NCI-H2227 treated with DMSO at 0.1 percent for 48 hours (cell line): ENCODE results near the gene KTN1.
A peak's percentile ranks its signal among the peaks of the same experiment; 100 is the strongest.

Source experiments
- DNase-seq: peaks from one replicate; lab custom pipeline; 2025; lab: John Stamatoyannopoulos, UW

The KTN1 gene, protein sequence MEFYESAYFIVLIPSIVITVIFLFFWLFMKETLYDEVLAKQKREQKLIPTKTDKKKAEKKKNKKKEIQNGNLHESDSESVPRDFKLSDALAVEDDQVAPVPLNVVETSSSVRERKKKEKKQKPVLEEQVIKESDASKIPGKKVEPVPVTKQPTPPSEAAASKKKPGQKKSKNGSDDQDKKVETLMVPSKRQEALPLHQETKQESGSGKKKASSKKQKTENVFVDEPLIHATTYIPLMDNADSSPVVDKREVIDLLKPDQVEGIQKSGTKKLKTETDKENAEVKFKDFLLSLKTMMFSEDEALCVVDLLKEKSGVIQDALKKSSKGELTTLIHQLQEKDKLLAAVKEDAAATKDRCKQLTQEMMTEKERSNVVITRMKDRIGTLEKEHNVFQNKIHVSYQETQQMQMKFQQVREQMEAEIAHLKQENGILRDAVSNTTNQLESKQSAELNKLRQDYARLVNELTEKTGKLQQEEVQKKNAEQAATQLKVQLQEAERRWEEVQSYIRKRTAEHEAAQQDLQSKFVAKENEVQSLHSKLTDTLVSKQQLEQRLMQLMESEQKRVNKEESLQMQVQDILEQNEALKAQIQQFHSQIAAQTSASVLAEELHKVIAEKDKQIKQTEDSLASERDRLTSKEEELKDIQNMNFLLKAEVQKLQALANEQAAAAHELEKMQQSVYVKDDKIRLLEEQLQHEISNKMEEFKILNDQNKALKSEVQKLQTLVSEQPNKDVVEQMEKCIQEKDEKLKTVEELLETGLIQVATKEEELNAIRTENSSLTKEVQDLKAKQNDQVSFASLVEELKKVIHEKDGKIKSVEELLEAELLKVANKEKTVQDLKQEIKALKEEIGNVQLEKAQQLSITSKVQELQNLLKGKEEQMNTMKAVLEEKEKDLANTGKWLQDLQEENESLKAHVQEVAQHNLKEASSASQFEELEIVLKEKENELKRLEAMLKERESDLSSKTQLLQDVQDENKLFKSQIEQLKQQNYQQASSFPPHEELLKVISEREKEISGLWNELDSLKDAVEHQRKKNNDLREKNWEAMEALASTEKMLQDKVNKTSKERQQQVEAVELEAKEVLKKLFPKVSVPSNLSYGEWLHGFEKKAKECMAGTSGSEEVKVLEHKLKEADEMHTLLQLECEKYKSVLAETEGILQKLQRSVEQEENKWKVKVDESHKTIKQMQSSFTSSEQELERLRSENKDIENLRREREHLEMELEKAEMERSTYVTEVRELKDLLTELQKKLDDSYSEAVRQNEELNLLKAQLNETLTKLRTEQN (N-terminal part only)

DNA sequence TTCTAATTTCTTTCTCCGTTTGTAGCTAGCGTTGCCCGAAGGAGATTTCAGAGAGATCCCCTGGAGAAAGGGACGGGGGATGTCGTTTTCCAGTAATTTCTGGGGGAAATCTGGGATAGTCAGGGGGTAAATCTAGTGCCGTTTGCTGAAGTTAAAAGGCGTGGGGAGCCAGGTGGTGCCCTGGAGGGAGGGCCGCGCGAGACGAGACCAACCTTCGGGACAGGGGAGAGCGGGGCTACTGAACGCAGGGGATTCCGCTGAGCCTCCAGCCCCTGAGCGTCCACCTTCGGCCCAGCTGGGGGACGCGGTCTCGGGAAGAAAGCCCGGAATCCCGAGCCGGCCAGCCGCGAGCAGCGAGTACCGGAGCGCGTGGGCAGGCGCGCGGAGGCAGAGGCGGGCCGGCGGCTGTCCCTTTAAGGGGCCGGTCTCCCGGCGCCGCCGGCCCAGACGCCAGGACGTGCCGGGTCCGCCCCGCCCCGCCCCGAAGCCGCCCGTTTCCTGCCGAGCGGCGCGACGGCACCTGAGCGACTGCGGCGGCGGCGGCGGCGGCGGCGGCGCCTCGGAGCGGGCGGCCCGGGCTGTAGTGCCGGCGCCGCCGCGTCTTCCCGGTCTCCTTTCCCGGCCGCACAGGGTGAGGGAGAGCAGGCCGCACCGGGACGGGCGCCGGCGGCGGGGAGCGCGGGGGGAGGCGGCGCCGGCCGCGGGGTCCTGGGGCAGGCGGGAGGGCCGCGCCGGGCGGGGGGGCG lies at the start of gene KTN1:
Gene KTN1, plus strand, starts transcription at position 484 of the 746 bp plus-strand sequence. CDS start 31,842 bp downstream, outside the sequence.
- DNase-seq: peak; percentile 67

DNA sequence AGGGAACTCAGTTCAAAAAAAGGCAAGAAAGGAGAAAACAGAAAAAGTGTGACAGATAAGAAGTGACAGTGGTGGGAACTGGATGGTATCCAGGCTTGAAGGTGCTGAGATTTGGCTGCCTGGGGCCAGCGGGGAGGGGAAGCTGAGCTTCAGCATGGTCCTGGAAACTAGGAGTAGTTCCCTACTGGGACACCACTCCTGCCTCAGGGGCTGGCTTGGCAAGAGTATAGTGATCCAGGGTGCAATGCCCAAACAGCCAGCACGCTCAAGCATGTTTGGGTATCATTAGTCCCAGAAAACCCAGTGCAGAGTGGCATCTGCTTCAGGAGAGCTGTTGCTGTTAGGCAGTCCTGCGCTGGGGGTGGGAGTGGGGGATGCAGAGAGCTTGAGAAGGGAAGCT lies 49.5 kb upstream of the KTN1 start:
- no peak for DNase-seq

DNA sequence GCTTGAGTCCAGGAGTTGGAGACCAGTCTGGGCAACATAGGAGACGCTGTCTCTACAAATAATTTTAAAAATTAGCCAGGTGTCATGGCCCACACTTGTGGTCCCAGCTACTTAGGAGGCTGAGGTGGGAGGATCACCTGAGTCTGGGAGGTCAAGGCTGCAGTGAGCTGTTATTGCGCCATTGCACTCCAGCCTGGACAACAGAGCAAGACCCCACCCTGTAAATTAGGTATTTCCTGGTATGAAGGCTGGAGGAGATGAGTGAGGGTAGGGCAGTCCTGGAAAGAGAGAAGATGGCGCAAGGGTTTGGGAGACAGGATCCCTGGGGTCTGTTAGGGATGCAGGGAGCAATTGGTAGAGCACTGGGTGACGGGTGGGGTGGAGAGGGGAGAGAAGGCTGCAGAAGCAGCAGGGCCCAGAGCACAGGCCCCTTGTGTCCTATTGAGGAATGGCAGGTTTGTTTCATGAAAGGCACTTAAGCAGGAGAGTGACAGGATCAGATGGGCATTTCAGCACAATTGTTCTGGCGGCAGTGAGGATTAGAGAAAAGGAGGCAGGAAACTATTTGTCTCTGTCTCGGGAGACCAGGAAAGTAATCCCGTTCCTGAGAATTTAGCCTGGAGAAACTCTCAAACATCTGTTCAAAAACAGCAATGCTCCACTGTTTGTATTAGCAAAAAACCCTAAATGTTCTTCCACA lies 47.2 kb upstream of the KTN1 start:
- DNase-seq: no peak

DNA sequence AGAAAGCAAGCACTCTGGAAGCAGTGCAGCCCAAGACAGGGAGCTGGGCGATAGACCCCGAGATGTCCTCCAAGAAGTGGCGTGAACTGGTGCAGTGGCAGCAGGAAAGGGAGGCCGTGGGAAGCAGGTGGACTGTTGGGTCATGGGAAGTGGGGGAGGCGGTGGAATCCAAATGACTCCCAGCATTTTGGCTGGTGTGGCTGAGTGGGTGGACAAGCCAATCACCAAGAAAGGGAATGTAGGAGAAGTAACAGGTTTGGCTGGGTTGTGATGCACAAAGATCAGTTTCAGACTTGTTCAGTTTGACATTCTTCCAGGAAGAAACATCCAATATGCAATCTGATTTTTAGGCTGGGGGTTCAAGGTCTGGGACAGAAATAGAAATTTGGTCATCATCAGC lies 46.0 kb upstream of the KTN1 start:
- DNase-seq: no peak

DNA sequence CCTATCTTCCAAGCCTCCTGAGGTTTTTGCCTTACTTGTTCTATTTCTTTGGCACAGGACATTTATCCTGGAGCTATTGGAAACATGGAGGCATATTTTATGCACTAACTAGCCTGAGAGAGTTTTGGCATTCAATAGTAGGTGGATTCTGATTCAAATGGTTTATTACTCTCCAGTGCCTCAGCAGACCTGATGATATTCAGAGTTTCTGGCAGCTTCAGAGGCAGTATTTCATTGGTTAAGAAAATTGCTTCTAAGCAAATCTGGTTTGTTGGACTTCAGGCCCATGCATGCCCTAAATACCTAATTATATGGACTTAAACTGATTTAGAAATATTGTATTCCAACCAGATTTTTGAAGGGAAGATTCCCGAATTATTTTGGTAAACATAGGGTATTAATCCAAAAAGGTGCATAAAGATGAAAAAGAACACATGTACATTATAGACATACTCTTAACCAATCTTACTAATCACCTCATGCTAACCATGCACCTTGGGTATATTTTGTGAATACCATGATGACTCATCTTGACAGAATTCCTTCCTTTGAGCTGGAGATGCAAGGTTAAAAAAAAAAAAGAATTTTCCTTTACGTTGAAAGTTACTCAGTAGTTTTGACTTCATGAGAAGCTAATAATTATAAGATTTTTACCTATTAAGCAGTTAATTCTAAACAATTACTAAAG lies 44.3 kb upstream of the KTN1 start:
- no peak for DNase-seq

DNA sequence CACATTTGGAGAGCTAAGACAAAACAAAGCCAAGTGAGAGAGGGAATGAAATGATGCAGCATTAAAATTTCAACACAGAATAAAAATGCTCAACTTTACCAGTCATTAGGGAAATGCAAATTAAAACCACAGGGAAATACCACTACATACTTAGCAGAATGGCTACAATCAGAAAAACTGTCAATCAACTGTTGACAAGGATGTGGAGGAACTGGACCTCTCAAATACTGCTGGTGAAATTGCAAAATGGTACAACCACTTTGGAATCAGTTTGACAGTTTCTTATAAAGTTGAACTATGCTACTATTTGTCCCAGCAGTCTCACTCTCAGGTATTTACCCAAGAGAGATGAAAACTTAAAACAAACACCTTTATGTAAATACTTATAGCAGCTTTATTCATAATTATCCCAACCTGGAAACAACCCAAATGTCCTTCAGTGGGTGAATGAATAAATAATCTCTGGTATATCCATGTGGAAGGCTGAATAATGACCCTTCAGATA lies 43.8 kb upstream of the KTN1 start:
- no peak for DNase-seq

DNA sequence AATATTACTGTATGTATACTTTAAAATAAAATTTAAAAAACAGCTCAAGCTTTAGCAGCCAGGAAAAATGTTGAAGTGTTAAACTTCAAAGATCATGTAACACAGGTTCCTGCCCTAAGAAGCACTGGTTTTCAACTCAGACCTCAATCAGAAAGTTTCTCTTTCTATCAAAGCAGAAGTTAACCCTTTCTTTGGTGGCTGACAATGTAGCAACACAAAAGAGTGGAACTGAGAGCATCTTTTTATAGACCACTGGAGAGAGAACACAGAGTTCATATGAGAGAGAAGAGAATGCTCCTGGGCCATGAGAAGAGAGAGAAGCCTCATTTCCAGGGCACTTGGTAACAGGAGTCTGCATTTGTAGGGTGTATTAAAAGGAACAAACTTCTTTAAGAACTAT lies 42.2 kb upstream of the KTN1 start:
- no peak for DNase-seq

DNA sequence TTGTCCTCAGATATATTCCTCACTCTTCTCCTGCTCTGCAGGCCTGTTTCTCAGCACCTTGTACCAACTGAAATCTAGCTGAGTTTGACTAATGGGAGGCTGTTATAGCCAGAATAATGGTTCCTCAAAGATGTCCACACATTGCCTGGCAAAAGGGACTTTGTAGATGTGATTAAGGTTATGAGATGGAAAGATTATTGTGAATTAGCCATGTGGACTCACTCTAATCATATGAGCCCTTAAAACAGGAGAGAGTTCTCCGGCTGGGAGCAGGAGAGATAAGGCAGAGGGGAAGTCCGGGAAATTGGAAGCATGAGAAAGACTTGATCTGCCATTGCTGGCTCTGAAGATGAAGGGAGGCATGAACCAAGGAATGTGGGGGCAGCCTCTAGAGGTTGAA lies 40.0 kb upstream of the KTN1 start:
- DNase-seq: no peak

DNA sequence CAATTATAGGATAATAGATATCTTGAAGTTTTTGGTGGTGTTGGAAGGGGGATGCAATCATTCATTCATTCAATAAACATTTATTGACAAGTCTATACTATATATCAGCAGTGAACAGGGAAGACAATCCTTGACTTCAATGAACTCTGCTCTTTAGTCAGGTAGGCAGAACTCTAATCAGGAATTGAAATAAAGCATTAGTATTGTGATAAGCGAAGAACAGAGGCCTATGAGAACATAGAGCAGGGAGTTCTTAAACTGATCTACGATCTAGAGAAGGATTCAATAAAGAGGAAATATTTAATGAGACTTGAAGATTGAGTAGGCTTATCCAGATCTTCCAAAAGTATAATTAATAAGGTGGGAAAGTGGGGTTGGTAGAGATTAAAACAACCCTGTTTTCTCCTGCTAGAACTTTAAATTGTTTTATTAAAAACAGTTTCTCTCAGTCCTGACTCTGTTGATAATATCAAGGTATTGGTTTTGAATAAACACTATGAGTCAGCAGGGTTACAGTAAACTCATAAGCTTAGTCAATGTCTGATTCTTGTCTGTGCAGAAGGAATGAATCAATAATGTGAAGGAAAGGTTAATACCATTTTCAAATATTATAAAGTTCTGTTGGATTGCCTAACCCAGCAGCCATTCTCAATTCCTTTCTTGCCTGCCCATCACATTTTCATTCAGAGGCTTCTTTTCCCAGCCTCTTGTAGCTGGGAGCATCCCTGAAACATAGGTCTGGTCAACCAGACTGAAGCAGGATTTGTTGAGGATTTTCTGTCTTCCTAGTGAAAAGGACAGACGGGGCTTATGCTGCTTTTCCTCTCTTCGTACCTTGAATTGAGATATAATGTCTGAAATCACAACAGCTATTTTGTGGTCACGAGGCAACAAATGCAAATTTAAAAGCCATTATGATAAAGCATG lies 38.9 kb upstream of the KTN1 start:
- DNase-seq: no peak

DNA sequence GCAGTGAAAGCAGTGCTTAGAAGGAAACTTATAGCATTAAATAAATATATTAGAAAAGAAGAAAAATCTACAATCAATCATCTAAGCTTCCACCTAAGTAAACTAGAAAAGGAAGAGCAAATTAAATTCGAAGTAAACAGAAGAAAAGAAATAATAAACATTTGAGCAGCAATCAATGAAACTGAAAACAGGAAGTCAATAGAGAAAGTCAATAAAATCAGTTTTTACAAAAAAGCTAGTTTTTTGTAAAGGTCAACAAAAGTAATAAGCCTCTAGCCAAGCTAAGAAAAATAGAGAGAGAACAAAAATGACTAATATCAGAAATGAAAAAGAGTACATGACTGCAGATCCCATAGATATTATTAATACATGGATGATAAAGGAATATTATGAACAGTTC lies 34.2 kb upstream of the KTN1 start:
- no peak for DNase-seq

DNA sequence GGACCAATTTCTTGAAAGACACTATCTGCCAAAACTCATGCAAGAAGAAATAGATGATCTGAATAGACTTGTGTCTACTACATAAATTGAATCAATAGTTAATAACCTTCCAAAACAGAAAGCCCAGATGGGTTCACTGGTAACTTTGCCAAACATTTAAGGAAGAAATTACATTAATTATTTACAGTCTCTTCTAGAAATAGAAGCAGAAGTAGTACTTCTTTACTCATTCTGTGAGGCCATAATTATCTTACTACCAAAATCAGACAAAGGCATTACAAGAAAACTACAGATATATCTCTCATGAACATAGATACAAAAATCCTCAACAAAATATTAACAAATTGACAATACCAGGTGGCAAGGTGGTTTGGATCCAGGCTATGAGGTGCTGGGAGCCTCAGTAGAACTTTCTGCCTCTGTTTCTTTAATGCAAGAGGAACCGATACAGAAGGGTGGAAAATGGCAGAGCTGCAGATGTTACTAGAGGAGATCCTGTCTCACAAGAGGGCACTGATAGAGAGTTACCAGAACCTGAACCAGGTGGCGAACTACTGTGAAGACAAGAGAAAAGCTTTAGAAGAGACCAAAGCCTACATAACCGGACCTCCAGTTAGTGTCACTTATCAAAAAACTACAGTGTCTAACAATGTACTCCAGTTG lies 33.7 kb upstream of the KTN1 start:
- no peak for DNase-seq

DNA sequence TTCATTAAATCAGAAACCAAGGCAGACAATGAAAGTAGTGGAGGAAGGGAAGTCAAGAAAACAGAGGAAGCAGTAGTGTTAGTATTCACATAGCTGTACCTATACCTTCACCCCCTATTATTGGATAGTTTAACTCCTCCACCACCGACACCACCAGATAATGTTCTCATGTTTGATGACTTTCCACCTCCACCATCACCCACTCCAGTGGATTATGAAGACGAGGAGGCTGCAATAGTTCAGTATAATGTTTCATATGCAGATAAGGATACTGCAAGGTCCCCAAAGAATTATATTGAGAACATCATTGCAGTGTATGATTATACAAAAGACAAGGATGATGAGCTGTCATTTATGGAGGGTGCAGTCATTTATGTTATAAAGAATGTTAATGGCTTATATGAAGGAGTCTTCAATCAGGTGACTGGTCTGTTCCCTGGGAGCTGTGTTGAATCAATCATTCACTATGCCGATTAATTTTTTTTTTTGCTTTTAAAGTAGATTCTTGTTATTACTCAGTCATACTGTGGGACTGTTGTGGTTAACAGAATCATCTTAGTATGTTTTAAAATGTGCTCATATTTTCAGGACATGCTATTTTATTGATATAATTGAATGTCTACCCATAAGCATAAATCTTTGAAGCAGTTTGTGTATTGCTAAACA lies 32.2 kb upstream of the KTN1 start:
- DNase-seq: no peak

DNA sequence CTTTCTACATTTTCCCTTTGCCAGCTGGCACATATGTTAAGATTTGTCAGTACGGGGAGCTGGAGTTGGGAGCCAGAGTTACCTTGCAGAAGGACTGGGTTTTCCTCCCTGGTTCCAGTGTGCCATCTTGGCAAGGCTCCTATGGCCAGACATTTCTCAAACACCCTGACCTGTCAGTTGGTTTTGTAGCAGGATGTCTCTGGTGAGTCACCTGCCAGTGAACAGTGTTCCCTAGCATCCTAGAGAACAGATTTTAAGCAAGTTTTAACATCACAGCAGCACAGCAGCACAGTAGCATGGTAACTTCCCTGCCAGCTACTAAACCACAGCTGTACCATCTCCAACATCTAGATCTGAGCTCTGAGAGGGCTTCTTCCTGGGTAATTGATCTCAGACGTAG lies 26.2 kb upstream of the KTN1 start:
- DNase-seq: no peak

DNA sequence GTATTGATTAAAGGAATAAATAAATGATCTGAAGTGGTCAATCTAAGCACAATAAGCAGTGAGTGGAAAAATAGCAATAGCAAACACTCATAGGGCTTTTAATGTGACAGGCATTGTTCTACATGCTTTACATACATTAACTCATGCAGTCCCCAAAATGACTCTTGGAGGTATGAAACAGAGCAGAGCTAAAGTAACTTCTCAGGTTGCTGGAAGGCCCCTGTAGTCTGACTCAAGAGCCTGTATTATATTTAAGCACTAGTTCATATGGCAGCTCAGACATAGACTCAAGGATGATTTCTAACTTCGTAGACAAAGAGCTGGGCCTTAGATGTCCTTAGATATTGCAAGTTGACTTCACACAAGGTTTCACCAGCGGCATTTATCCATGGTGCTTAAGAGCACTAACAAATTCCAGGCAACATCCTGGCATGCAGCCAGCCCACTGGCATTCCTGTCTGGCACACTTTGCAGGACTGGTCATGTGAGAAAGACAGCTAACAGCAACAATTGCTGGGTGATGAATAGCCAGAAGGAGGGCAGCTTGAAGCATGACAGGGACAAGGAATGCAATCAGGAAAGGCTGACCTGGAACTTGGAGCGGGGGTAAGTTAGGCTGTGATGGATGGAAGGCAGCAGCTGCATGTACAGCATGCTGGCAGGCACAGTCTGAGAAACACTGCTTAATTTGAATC lies 22.9 kb upstream of the KTN1 start:
- peak; percentile 59 for DNase-seq

DNA sequence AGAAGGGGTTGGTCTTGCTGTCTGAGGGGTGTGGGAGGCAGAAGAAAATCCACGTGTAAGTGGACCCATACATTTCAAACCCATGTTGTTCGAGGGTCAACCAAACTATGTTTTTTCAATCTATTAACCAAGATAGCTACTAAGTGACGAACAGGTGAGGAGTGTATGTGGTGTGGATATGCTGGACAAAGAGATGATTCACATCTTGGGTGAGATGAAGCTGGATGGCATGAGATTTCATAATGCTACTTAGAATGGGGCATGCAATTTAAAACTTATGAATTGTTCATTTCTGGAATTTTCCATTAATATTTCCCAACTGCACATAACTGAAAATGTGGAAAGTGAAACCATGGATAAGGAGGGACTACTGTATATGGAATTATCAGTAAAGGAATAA lies 17.9 kb upstream of the KTN1 start:
- DNase-seq: no peak

DNA sequence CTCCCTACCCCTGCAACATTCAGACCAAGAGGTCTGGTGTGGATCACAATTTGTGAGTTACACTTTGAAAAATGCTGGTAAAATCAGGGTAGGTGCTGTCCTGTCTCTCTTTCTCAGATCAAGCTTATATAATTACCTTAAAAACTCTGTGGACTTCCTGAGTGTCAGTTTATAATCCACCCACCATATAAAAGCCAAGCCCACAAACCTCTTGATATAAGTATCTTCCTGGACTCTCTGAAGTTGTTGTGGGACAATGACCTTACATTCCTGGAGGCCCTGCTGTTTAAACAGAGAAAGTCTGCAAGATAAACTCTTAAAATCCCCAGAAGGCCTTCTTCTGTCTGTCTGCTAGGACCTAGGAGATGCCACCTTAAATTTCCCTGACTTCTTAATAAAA lies 11.4 kb upstream of the KTN1 start:
- DNase-seq: no peak

DNA sequence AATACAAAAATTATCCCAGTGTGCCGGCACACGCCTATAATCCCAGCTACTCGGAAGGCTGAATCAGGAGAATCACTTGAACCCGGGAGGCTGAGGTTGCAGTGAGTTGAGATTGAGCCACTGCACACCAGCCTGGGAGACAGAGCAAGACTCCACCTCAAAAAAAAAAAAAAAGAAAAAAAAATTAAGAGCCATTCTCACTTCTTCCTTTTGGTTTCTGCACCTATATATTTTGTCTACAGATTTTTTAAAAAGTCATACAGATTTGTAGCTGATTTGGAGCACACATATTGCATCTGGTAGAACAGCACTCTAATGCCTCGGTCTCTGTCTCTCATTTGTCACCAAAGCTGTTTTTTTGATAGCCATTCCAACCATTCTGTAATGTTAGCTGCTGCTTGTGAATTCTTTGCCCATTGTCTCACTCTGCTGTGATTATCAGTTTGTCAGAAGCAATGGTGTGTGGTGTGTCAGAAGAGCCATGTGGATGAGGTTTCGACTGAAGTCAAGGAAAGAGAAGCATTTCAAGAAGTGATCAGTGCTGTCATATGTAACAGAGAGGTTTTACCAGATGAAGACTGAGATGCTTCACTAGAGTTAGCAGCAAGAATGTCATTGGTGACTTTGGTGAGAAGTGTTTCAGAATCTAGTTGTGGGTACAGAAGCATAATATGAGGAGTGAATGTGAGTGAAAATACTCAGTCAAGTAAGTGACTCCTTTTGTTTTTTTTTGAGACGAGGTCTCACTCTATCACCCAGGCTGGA lies 8.7 kb upstream of the KTN1 start:
- no peak for DNase-seq
